ENCODE results near the gene EMC8. TPM values are rescaled to one million over a fixed set of nuclear protein-coding genes. Genes with fewer than 3 reads are reported as not detected.

The EMC8 gene
- 10 to 100 TPM; 22.2 to 39.0 (median 27.3) TPM for total RNA-seq

DNA sequence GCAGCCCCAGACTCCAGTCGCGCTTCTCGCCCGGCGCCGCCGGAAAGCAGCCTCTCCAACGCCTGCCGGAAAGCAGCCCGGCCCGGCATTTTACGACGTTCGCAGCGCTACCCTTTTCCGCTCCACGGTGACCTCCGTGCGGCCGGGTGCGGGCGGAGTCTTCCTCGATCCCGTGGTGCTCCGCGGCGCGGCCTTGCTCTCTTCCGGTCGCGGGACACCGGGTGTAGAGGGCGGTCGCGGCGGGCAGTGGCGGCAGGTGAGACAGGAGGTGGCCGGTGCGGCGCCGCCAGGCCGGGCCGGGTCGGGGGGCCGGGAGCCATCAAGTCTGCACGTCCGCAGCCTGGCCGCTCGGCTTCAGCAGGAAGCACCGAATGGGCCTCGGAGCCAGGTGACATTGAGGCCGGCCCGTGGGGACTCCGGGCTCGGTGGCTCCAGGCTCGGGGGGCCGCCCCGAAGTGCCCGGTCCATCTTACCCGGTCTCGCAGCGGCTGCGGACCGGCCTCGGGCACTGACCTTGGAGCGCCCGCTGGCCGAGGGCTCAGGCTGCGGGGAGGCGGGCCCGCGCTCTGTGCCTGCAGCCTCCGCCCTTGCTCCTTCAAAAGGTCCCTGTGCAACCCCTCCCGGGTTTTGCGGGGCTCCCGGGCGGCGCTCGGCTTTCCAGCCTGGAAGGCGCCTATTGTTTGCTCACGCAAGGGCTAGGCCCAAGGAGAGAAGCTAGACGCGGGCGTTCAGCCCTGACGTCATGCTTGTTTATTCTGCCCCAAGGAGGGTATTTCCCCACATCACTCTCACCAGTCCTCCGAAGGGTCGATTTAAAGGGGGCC, at the start of gene EMC8, which contains the start of gene COX4I1:
EMC8 (minus strand) TSS at position 48 of the 824 bp plus-strand sequence. CDS start 249 bp downstream, outside the sequence.
COX4I1 (plus strand) TSS at position 199 of the 824 bp plus-strand sequence. CDS start 1,511 bp downstream, outside the sequence.
- TF ChIP-seq, protein P1, sequence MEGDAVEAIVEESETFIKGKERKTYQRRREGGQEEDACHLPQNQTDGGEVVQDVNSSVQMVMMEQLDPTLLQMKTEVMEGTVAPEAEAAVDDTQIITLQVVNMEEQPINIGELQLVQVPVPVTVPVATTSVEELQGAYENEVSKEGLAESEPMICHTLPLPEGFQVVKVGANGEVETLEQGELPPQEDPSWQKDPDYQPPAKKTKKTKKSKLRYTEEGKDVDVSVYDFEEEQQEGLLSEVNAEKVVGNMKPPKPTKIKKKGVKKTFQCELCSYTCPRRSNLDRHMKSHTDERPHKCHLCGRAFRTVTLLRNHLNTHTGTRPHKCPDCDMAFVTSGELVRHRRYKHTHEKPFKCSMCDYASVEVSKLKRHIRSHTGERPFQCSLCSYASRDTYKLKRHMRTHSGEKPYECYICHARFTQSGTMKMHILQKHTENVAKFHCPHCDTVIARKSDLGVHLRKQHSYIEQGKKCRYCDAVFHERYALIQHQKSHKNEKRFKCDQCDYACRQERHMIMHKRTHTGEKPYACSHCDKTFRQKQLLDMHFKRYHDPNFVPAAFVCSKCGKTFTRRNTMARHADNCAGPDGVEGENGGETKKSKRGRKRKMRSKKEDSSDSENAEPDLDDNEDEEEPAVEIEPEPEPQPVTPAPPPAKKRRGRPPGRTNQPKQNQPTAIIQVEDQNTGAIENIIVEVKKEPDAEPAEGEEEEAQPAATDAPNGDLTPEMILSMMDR (IDR thresholded peaks at IDR 0.05), result no peak
- peak; percentile 96 for ATAC-seq (ENCODE audit: low FRiP score)
- DNase-seq (ENCODE audit: low spot score), result peak; percentile 82

DNA sequence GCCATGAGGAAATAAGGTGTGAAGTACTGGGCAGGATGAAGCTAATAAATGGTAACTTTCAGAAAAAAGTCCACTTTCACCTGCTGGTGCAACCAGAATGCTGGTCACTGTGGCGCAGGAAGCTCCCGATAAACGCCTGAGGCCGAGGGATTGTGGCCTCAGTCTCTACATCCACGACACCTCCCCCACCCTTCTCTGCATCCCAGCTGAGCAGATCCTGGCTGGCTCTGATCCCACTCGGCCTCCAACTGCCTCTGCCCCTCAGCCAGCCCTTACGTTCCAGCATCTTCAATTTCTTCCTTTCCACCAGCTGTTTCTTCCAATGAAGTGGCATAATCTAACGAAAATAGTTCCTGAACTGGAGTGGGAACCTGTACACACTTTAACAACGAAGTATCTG, 49.6 kb upstream of the EMC8 start:
- TF ChIP-seq, protein P1 (IDR thresholded peaks at IDR 0.05), result no peak

DNA sequence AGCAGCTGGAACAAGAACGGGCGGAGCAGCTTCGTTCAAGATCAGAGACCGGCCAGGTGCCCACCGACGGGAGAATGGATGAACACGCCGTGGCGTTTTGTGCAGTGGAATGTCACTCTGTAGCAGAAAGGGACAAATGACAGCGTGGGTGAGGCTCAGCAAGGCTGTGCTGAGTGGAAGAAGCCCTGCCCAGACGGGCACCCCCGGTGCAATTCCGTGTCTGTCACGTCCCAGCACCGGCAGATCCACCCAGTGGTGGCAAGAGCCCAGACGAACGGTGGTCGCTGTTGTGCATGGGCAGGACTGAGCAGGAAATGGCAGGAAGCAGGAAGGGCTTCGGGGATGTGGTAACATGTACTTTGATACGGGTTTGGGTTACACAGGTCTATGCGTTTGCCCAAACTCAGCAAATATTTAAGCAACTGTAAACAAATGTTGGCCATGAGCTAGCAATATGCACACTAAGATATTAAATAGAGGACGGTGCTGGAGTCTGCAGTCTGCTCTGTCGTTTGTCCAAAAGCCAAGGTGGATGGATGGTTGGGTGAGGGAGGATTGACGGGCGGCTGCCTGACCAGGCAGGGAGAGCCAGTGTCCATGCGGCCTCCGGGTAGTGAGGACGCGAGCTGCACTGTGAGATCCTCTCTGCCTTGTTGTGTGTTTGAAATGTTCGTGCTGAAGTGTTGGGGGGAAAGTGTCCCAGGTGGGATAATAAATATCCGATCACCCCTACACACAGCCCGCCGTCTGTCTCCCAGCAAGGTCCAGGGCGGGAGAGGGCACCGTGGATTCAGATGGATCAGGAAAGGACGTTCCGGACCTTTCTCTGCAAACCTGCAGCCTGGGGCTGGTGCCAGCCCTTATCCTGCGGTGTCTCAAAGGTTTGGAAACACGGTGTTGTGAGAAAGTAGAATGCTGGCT, 48.6 kb upstream of the EMC8 start:
- no peak for DNase-seq (ENCODE audit: low spot score)
- TF ChIP-seq, protein P1 (IDR thresholded peaks at IDR 0.05), result no peak
- ATAC-seq (ENCODE audit: low FRiP score), result no peak

More for the DNA sequence above, 49.6 kb upstream of the EMC8 start:
- no peak for ATAC-seq (ENCODE audit: low FRiP score)
- no peak for DNase-seq (ENCODE audit: low spot score)

DNA sequence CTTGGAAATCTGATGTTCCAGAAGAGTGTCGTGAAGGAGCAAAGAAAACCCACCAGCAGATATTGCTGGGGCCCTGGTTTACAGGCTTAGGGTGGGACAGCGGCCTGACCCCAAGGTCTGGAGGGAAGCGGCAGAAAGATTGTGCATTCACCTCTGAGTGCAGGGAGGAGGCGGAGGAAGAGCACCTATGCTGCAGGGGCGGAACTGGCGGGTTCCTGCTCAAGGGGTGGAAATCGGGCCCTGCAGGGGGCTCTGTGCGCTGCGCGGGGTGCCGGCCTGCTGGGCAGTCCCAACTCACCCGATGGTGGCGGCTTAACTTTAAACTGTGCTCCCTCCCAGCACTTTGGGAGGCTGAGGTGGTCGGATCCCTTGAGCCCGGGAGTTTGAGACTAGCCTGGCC, 47.7 kb upstream of the EMC8 start:
- ATAC-seq (ENCODE audit: low FRiP score), result no peak
- DNase-seq (ENCODE audit: low spot score), result no peak

DNA sequence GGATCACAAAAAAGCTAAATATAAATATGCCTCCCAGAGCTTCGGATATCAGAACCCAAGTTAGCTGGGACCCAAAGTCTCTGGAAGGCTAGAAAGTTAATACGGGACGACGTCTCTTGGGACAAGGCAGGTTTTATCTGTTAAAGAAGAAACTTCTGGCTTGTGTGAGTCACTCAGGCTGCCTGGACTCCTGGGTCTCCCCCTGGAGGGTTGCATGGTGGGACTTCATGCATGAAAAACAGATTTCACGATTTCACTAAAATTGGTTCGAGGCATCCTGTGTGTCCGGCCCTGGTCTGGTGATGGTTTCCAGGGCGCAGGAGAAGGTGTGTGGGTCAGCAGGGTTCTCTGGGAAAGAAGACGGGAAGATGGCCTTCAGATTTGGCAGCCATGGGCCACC, 47.1 kb upstream of the EMC8 start:
- ATAC-seq (ENCODE audit: low FRiP score), result no peak
- DNase-seq (ENCODE audit: low spot score), result no peak
- TF ChIP-seq, protein P1 (IDR thresholded peaks at IDR 0.05), result no peak

More for the DNA sequence above, 47.7 kb upstream of the EMC8 start:
- TF ChIP-seq, protein P1 (IDR thresholded peaks at IDR 0.05), result no peak

DNA sequence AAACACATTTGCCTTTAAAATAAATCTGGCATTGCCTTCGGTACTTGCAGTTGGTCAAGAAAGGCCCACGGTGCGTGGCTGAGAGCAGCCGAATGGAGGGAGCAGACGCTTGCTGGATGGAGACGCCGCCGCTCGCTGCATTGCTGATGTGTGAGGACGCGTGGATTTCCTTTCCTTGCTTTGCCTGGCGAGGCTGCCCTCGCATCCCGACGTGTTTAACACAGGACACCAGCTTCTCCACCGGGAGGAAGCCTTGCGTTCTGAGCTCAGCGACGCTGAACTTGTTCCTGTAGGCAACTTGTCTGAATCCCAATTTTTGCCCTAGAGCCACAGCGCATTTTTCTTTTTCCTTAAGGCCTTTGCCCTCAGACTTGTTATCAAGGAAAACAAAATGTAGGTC, 45.9 kb upstream of the EMC8 start:
- TF ChIP-seq, protein P1 (IDR thresholded peaks at IDR 0.05), result no peak
- DNase-seq (ENCODE audit: low spot score), result no peak
- ATAC-seq (ENCODE audit: low FRiP score), result no peak

Measured in omental fat pad (tissue), 4 donors.